GM19455 (cell line): ENCODE measurements around the gene CXCR6.

Experiments
- ATAC-seq: cut with Tn5 transposase; IDR thresholded peaks from one replicate; pipeline ENCODE4 v1.9.1; 2021; ENCODE audit not compliant: unreplicated experiment

CXCR6 gene

DNA sequence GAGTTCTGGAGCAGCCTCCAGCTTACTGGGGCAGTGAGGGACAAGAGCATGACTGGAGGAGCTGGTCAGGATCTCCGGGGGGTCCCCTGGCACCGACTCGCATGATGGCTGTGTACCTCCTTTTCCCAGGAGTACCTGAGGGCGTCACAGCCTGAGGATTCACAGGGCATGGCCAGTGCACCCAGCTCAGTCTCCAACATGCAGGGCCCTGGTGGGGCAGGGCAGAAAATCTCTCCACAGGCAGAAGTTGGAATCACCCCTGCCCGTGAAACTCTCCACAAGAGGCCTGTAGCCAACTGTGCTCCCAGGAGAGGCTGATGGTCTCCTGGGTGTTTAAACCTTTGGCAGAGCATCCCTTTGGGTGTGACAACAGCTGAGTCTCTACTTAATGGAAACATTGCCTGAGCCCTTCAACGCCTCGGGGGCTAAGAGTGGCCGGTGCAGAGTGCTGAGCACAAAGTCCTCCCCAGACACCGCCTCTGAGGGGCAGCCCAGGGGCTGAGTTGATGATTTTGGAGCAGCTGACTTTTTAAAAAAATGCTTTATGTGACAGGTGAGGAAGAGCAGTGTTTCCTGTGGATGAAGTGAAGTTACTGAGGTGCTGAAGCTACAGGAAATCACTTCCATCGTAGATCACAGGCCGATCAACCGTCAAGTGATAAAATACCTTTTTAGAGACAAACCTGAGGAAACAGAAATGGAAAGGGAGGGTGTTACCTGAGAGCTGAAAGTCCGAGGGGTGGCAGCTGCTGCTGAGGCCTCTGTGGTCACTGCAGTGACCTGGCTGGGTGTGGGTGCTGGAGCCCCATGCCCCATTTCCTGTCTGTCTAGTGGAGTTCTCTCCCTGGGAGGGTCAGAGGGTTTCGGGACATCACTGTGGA, 21.9 kb upstream of the CXCR6 start:
- ATAC-seq: no peak

GRCh38 chr3:45922039-45922326, 21.3 kb upstream of the CXCR6 start:
- no peak for ATAC-seq

DNA sequence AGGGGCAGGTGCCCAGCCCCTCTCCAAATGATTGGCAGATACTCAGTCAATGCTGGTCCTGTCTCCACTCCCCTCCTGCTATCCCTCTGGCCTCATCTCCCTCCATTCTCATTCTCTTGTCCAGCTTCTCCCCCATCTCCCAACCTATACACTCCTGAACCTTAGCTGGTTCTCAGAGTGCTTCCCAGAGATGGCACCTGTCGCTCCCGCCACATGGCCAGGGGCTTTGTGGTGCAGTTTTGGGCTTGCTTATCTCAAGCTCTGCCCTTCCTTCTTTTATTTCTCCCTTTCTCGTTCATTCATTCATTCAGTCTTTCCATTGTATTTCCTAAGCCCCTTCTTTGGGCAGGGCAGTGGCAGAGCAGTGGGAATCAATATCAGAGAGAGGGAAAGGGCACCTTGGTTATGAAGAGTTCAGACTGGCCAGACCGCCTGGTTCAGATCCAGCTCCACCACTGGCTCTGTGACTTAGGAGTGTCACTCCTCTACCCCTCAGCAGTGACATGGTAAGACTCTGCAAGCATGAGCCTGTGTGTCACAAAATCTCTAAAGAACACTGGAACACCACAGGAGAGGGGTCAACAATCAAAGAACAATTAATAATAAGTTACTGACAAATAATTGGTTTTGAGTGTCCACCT, 20.2 kb upstream of the CXCR6 start:
- ATAC-seq: no peak

DNA sequence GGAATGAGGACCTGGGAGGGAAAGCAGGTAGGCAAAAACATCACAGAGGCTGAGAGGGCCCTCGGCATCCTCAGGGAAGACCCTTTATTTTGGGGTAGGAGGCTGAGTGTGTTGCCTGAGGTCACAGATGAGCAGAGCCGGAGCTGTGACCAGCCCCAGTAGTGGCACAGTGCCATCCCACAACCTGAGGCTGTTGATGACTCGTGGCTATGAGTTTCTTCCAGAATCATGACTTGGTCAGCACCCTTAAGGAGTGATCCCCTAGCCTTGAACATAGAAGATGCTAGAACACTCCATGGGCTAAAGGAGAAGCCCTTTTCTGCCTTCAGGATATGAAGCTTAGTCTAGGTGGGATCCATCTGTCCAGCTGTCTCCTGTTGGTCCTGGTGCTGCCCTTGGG, 19.5 kb upstream of the CXCR6 start:
- no peak for ATAC-seq

DNA sequence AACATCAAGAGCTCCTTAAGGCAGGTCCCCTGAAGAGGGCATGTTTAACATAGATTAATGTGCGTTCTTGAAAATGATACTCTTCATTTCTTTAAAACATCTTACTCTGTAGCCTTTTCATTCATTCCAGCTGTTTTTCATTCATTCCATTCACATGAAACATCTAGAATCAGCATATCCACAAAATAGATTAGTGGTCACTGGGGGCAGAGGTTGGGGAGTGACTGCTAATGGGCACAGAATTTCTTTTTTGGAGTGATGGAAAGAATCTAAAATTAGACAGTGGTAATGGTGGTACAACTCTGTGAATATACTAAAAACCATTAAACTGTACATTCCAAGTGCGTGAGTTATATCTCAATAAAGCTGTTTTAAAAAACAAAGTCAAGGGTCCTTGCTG, 15.4 kb upstream of the CXCR6 start:
- no peak for ATAC-seq

GRCh38 chr3:45929042-45929679, 14.1 kb upstream of the CXCR6 start:
- ATAC-seq: no peak

- ATAC-seq: no peak
Observed at GRCh38 chr3:45931496-45931895, 11.8 kb upstream of the CXCR6 start.

- ATAC-seq: no peak
Observed at GRCh38 chr3:45932112-45932511, 11.2 kb upstream of the CXCR6 start.

DNA sequence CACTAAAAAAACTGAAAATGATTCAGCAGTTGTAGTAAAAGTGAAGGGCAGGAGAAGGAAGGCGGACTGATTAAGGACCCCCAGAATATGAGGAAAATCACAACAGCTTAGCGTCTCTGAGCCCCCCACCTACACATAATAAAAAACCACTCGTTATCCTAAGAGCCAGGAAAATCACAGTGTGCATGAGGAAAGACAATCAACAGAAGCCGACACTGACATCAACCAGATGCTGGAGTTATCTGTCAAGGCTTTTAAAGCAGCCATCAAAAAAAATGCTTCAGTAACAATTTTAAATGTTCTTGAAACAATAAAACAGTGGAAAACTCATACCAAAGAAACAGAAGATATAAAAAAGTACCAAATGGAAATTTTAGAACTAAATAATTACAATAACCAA, 9.7 kb upstream of the CXCR6 start:
- ATAC-seq: no peak

DNA sequence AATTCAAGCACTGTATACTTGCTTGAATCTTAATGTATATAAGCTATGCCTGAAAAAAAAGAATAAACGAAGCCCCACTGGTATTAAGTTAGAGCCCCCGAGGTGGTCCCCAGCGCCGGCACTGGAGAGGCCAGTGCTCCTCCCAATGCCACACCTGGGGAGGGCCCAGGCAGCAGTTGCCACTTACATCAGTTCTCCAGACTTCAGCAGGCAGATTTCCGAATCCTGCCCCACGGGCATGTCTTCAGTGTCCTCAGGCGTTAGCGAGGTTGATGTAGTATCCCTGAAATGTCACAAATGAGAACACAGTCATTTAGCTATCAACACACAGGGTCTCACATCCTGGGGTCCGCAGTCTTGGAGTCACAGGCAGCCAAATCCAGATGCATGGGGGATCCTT, 7.0 kb upstream of the CXCR6 start:
- no peak for ATAC-seq

- ATAC-seq: no peak
Observed at GRCh38 chr3:45937206-45938042, 5.8 kb upstream of the CXCR6 start.

DNA sequence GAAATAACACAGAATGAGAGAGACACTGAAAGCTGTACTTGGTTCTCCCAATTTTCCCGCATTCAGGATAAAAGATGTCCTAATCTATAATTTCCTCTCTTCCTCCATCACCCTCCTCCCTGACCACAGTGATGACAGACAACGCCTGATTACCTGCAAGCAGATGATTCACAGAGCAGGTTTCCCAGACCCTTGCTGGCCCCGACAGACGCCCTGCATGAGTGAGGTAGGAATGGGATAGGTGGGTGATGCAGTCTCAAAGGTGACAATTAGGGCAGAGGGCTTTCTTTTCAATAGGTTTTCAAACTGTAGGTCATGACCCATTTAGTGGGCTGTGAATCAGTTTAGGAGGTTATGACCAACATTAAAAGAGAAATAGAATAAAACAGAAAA, 5.2 kb upstream of the CXCR6 start:
- no peak for ATAC-seq

DNA sequence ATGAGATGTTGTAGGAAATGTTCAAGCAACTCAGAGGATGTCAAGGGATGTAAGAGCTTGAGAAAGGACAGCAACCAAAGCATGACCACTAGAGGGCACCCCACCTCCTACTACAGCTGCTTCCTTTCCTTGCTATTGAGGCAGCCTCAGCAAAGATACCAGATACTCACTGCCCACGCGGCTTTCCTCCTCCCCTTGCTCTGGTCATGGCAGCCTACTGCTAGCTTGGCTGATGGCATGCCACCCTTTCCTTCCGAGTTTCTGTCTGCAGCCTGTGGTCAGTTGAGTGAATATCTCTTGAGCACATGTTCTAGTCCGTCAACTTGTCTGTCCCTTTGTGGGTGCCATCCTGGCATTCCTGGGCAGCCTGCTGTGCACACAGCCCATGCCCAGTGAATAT, 4.4 kb upstream of the CXCR6 start:
- ATAC-seq: no peak

DNA sequence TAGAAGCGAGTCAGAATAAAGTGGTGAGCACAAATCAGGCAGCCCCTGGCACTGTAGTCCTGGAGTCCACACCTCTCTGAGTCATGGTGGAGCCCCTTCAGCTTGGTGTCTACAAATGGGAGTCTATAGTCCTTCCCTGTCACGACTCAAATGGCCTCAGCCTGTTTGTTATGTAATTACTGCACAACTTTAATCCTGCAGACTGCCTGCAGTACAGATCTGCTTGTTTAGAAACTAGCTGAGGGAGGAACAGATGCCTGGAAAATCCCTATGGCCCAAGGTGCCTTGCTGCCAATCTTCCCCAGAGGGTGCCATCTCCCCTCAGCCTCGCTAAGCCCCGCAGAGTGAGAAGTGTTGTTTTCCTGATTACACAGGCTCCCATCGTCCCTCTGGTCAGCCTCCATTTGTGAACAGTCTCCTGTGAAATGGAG, 3.9 kb upstream of the CXCR6 start:
- no peak for ATAC-seq

DNA sequence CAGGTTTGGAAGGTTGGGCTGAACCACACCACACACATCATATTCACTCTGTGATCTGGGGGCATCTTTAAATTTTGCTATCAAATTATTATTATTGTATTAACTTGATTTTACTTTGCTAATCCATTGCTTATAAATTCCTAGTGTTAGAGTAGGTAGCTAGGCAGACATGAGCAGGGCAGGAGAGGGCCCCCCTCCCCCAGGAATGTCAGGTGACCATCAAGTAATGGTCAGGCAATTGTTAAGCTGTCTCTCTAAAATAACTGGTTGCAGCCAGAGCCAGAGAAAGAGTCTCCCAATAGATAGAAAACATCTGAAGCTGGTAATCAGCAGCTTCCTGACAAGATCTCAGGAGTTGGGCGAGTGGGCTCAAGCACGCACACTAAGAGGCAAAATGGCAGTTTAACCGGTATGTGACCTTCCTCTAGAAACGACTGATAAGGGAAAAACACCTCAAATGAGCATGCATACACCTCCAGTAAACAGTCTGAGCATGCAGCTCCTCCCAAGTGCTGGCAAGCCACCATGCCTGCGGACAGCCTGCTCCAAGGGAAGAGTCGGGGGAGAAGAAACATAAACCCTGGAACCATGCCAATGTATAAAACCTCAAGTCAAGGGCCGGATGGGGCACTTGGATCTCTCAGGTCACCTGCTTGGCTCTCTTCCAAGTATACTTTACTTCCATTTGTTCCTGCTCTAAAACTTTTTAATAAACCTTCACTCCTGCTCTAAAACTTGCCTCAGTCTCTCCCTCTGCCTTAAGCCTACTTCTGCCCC, 3.1 kb upstream of the CXCR6 start:
- ATAC-seq: no peak

GRCh38 chr3:45940781-45941365, 2.4 kb upstream of the CXCR6 start:
- no peak for ATAC-seq

DNA sequence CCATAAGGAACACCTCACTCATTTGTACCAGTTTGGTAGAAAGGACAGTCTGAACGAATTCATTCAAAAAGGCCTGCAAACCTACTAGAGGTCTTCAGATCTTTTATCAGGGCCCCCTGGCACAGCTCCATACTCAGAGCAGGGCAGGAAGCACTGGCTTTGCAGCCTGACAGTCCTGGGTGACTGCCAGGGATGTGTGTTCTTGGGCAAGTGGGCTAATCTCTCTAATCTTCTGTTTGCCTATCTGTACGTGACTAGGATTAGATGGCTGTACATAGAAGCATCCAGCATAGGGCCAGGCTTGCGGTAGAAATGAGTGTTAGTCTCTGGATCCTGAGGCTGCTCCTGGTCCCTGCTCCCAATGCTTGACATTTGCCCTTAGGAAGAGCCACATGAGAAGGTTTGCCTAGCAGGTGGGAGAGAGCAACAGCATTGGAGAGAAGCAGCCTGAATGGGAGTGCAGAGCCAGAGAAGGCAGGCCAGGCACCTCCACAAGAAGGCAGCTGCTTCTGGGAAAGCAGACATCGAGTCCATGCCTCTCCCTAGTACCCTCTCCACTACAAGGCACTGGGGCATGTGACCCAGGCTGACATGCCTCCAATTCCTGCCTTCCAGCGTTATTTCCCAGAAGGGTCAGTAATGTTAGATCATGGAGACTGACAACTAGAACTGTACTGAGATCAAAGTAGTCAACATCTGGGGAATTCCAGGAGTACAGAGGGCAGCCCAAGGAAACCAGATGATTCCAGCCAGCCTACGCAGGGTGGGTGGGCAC, 1.0 kb upstream of the CXCR6 start:
- no peak for ATAC-seq

GRCh38 chr3:45944830-45945620, 1.8 kb downstream of the CXCR6 start:
- ATAC-seq: no peak

DNA sequence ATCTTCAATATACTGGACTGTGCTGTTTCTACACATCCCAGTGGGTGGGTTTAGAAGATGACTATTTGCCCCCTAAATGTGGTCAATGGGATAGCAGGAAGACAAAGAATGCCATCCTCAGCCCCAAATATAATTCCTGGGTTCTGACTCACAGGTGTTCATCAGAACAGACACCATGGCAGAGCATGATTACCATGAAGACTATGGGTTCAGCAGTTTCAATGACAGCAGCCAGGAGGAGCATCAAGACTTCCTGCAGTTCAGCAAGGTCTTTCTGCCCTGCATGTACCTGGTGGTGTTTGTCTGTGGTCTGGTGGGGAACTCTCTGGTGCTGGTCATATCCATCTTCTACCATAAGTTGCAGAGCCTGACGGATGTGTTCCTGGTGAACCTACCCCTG, 3.0 kb downstream of the CXCR6 start:
- ATAC-seq: no peak
